ENCODE measurements around the gene GEN1.

The GEN1 gene

DNA sequence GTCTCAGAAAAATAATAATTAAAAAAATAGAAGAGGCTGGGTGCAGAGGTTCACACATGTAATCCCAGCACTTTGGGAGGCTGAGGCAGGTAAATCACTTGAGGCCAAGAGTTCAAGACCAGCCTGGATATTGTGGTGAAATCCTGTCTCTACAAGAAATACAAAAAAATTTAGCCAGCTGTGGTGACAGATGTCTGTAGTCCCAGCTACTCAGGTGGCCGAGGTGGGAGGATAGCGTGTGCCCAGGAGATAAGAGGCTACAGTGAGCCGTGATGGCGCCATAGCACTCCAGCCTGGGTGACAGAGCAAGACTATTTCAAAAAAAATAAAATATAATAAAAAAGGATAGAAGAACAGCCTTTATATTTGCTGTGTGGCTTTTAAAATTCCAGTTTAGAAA, 36.3 kb upstream of the GEN1 start:
- TF ChIP-seq, protein P1, sequence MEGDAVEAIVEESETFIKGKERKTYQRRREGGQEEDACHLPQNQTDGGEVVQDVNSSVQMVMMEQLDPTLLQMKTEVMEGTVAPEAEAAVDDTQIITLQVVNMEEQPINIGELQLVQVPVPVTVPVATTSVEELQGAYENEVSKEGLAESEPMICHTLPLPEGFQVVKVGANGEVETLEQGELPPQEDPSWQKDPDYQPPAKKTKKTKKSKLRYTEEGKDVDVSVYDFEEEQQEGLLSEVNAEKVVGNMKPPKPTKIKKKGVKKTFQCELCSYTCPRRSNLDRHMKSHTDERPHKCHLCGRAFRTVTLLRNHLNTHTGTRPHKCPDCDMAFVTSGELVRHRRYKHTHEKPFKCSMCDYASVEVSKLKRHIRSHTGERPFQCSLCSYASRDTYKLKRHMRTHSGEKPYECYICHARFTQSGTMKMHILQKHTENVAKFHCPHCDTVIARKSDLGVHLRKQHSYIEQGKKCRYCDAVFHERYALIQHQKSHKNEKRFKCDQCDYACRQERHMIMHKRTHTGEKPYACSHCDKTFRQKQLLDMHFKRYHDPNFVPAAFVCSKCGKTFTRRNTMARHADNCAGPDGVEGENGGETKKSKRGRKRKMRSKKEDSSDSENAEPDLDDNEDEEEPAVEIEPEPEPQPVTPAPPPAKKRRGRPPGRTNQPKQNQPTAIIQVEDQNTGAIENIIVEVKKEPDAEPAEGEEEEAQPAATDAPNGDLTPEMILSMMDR (IDR thresholded peaks at IDR 0.05; ENCODE audit: low read depth, low read length, missing control alignments), result no peak

DNA sequence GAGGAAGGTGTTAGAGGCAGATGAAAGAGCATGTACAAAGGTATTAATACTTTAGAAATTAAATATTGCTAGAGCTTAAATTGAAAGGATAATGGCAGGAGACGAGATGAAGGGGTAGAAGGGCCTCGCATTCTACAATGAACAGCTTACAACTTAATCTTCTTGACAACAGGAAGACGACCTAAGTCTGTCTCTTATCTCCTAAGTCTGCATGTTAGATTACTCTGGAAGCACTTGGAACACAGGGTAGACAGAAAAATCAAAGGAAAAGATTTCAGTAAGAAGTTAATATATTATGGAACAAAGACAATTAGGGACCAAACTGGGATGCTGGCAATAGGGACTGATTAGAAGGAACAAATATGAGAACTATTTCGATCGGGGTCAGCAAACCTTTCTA, 35.2 kb upstream of the GEN1 start:
- H3K4me3 ChIP-seq (ENCODE audit: low read depth, low read length), result no peak overlapping the region
- TF ChIP-seq, protein P1 (IDR thresholded peaks at IDR 0.05; ENCODE audit: low read depth, low read length, missing control alignments), result no peak
- DNase-seq (ENCODE audit: low read depth), result no peak

More for the DNA sequence above, 36.3 kb upstream of the GEN1 start:
- DNase-seq (ENCODE audit: low read depth), result no peak
- H3K4me3 ChIP-seq (ENCODE audit: low read depth, low read length), result no peak overlapping the region

DNA sequence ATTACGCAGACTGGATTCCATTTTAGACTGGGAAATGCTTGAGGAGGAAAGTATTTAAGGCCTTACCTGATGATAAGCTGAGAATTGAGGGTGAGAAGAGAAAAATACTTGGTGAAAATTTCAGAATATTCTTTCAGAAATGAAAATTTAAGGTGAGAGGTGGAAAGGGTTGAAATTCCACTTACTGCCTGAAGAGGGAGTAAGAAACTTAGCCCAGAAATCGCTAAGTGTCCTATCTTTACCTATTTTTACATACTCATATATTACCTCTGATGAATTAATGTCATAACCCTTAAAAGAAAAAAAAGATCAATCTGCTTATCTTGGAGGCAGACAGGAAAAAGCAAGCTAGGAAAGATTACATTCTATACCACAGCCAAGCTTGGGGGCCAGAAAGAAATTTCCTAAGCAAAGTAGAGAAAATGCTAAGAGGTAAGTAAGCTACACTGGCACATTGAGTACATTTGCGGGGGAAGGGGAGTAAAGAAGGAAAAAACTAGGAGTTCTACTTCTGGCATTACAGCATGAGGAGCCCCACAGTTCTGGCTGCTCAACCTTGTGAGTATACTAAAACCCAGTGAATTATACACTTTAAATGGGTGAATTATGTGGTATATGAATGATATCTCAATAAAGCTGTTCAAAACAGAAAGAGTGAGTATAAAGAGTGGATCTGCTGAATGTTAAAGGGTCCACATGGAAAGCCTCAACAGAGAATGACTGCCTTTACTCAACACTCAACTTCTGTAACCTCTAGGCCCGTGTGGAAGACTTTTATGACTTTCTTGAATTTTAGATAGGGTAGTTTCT, 34.2 kb upstream of the GEN1 start:
- no peak for DNase-seq (ENCODE audit: low read depth)
- H3K4me3 ChIP-seq (ENCODE audit: low read depth, low read length), result no peak overlapping the region
- TF ChIP-seq, protein P1 (IDR thresholded peaks at IDR 0.05; ENCODE audit: low read depth, low read length, missing control alignments), result peak; percentile 74

DNA sequence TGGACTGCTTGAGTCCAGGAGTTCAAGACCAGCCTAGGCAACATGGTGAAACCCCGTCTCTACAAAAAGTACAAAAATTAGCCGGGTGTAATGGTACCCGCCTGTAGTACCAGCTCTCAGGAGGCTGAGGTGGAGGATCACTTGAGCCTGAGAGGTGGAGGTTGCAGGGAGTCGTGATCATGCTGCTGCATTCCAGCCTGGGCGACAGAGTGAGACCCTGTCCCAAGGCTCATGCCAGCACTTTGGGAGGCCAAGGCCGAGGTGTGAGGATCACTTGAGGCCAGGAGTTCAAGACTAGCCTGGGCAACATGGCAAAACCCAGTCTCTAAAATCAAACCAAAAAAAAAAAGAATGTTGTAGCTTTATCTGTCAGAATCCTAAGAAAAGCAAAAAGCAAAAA, 25.7 kb upstream of the GEN1 start:
- DNase-seq (ENCODE audit: low read depth), result no peak
- H3K4me3 ChIP-seq (ENCODE audit: low read depth, low read length), result no peak overlapping the region
- TF ChIP-seq, protein P1 (IDR thresholded peaks at IDR 0.05; ENCODE audit: low read depth, low read length, missing control alignments), result no peak

DNA sequence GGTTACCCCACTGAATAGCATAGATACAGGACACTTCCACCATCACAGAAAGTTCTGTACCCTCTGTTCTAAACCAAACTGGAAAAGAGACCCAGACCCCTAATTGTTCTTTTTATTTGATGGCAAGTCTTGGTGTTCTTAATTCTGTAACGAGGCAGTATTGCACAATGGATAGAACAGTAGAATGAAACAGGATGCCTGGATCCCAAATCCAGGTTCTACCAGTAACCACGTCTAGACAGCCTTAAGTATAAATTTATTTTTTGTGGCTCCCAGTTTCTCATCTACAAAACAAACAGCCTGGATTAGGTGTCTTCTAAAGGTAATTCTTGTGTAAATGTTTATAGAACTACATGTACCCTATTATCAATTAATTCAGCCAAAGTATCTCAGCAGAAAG, 24.1 kb upstream of the GEN1 start:
- TF ChIP-seq, protein P1 (IDR thresholded peaks at IDR 0.05; ENCODE audit: low read depth, low read length, missing control alignments), result no peak
- no peak for DNase-seq (ENCODE audit: low read depth)
- no peak overlapping the region for H3K4me3 ChIP-seq (ENCODE audit: low read depth, low read length)

GRCh38 chr2:17733599-17733998, 20.3 kb upstream of the GEN1 start:
- TF ChIP-seq, protein P1 (IDR thresholded peaks at IDR 0.05; ENCODE audit: low read depth, low read length, missing control alignments), result no peak
- DNase-seq (ENCODE audit: low read depth), result no peak
- H3K4me3 ChIP-seq (ENCODE audit: low read depth, low read length), result no peak overlapping the region

GRCh38 chr2:17735864-17736263, 18.1 kb upstream of the GEN1 start:
- no peak for DNase-seq (ENCODE audit: low read depth)
- no peak overlapping the region for H3K4me3 ChIP-seq (ENCODE audit: low read depth, low read length)
- TF ChIP-seq, protein P1 (IDR thresholded peaks at IDR 0.05; ENCODE audit: low read depth, low read length, missing control alignments), result no peak

Data from GM12864 (cell line).